ENCODE data around the gene FSIP2. TPM values are rescaled to one million over a fixed set of nuclear protein-coding genes. Genes with fewer than 3 reads are reported as not detected.

The FSIP2 gene
- total RNA-seq, 2 donors from 2014 or later = 1.2 to 2.4 TPM

DNA sequence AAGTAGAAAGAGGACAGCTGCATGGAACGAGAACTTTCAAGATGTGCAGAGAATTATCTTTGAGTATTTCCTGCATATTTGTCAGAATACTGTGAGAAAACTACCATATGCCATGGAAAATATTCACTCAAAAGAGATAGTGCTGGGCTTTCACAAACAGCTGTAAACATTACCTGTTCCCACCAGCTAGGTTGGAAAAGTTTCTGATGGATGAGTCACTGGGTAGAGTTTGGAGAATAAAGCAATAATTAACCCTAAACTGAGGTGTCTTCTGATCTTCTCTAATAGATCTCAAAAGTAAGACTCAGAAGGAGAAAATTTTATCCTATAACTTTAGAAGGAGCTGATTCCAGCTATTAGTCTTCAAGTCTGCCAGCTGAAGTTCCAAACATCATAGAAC lies 3.9 kb upstream of the FSIP2 start:
- no peak for TF ChIP-seq CTCF (IDR thresholded peaks at IDR 0.05)
- no peak for ATAC-seq (ENCODE audit: insufficient number of reproducible peaks, low FRiP score, low read depth)
- H3K36me3 ChIP-seq = no peaks in the 10 kb centered on the region
- H3K9me3 ChIP-seq = no peaks in the 10 kb centered on the region
- H3K4me1 ChIP-seq (ENCODE audit: control insufficient read depth in 1 of 2, low read depth in 2 of 2) = no peaks in the 10 kb centered on the region
- no peak overlapping the region for H3K4me3 ChIP-seq
- no peaks in the 10 kb centered on the region for H3K27me3 ChIP-seq (replicated peaks; ENCODE audit: insufficient read depth)
- no peak overlapping the region for H3K27ac ChIP-seq
- DNase-seq (ENCODE audit: low spot score) = no peak

DNA sequence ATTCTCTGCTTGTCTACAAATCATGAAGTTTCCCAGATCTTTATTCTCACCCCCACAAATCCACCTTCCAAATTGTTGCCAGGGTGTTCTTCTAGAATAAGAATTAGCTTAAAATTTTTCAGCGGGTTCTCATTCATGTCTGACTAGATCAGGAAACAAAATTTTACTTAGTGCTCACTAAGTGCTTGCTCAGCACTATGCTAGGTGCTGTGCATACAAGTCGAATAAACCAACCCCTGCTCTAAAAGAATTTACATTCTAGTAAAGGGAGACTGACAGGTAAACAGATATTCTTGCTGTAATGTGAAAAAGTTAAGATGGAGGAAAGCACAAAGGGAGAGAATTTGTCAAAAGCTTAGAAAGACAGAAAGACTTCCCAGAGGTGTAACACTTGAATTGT lies 2.4 kb upstream of the FSIP2 start:
- Histone ChIP-seq H3K4me1 (ENCODE audit: control insufficient read depth in 1 of 2, low read depth in 2 of 2) (no peaks in the 10 kb centered on the region), H3K9me3 (no peaks in the 10 kb centered on the region), H3K27ac (no peak overlapping the region), H3K36me3 (no peaks in the 10 kb centered on the region), H3K27me3 (replicated peaks; ENCODE audit: insufficient read depth) (no peaks in the 10 kb centered on the region), H3K4me3 (no peak overlapping the region)
- DNase-seq (ENCODE audit: low spot score) (no peak), ATAC-seq (ENCODE audit: insufficient number of reproducible peaks, low FRiP score, low read depth) (no peak)
- no peak for TF ChIP-seq CTCF (IDR thresholded peaks at IDR 0.05)

GRCh38 chr2:185745864-185746859 lies 7.6 kb downstream of the FSIP2 start:
- Histone ChIP-seq H3K9me3 (no peaks in the 10 kb centered on the region), H3K4me3 (no peak overlapping the region), H3K27ac (no peak overlapping the region), H3K27me3 (replicated peaks; ENCODE audit: insufficient read depth) (no peaks in the 10 kb centered on the region), H3K4me1 (ENCODE audit: control insufficient read depth in 1 of 2, low read depth in 2 of 2) (no peaks in the 10 kb centered on the region), H3K36me3 (no peaks in the 10 kb centered on the region)
- no peak for TF ChIP-seq CTCF (IDR thresholded peaks at IDR 0.05)
- no peak for ATAC-seq (ENCODE audit: insufficient number of reproducible peaks, low FRiP score, low read depth)
- no peak for DNase-seq (ENCODE audit: low spot score)

- Histone ChIP-seq H3K27me3 (replicated peaks; ENCODE audit: insufficient read depth) (no peaks in the 10 kb centered on the region), H3K27ac (no peak overlapping the region), H3K9me3 (no peaks in the 10 kb centered on the region), H3K4me3 (no peak overlapping the region), H3K4me1 (ENCODE audit: control insufficient read depth in 1 of 2, low read depth in 2 of 2) (no peaks in the 10 kb centered on the region), H3K36me3 (no peaks in the 10 kb centered on the region)
- no peak for TF ChIP-seq CTCF (IDR thresholded peaks at IDR 0.05)
- no peak for ATAC-seq (ENCODE audit: insufficient number of reproducible peaks, low FRiP score, low read depth)
- DNase-seq (ENCODE audit: low spot score) = no peak
These were observed 18.8 kb downstream of the FSIP2 start for GRCh38 chr2:185757356-185757755.

- TF ChIP-seq CTCF (IDR thresholded peaks at IDR 0.05) = no peak
- DNase-seq (ENCODE audit: low spot score) (no peak), ATAC-seq (ENCODE audit: insufficient number of reproducible peaks, low FRiP score, low read depth) (no peak)
- Histone ChIP-seq H3K9me3 (peaks cover 41% of the 10 kb centered on the region), H3K36me3 (no peaks in the 10 kb centered on the region), H3K4me3 (no peak overlapping the region), H3K4me1 (ENCODE audit: control insufficient read depth in 1 of 2, low read depth in 2 of 2) (no peaks in the 10 kb centered on the region), H3K27ac (no peak overlapping the region), H3K27me3 (replicated peaks; ENCODE audit: insufficient read depth) (no peaks in the 10 kb centered on the region)
These were observed 32.8 kb downstream of the FSIP2 start for GRCh38 chr2:185771396-185771795.
